ENCODE results near the gene CYTH2.

CYTH2 gene

DNA sequence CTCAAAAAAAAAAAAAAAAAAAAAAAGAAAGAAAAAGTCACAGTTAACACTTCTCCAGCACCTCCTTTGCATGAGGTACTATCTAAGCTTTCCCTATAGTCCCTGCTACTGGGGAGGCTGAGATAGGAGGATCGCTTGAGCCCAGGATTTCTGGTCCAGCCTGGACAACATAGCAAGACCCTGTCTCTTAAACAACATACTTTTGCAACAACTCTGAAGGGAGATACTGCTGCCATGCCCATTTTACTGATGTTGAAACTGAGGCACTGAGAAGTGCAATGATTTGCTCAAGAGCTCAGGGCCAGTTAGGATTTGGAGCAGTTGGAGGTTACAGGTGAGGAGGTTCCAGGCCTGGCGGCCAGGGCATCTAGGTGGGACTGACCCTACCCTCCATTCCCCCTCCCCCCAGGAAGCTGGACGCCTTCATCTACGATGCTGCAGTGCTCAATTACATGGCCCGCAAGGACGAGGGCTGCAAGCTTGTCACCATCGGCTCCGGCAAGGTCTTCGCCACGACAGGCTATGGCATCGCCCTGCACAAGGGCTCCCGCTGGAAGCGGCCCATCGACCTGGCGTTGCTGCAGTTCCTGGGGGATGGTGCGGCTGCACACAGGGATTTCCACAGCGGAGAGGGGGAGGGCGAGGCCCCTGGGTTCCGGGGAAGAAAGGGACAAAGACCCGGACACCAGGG, 27.7 kb upstream of the CYTH2 start:
- TF ChIP-seq, protein P1, sequence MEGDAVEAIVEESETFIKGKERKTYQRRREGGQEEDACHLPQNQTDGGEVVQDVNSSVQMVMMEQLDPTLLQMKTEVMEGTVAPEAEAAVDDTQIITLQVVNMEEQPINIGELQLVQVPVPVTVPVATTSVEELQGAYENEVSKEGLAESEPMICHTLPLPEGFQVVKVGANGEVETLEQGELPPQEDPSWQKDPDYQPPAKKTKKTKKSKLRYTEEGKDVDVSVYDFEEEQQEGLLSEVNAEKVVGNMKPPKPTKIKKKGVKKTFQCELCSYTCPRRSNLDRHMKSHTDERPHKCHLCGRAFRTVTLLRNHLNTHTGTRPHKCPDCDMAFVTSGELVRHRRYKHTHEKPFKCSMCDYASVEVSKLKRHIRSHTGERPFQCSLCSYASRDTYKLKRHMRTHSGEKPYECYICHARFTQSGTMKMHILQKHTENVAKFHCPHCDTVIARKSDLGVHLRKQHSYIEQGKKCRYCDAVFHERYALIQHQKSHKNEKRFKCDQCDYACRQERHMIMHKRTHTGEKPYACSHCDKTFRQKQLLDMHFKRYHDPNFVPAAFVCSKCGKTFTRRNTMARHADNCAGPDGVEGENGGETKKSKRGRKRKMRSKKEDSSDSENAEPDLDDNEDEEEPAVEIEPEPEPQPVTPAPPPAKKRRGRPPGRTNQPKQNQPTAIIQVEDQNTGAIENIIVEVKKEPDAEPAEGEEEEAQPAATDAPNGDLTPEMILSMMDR (conservative IDR thresholded peaks at IDR 0.05; ENCODE audit: low read depth, low read length) = no peak
- H3K4me3 ChIP-seq (ENCODE audit: low read length) = no peak overlapping the region
- no peak for DNase-seq (ENCODE audit: low read depth)

DNA sequence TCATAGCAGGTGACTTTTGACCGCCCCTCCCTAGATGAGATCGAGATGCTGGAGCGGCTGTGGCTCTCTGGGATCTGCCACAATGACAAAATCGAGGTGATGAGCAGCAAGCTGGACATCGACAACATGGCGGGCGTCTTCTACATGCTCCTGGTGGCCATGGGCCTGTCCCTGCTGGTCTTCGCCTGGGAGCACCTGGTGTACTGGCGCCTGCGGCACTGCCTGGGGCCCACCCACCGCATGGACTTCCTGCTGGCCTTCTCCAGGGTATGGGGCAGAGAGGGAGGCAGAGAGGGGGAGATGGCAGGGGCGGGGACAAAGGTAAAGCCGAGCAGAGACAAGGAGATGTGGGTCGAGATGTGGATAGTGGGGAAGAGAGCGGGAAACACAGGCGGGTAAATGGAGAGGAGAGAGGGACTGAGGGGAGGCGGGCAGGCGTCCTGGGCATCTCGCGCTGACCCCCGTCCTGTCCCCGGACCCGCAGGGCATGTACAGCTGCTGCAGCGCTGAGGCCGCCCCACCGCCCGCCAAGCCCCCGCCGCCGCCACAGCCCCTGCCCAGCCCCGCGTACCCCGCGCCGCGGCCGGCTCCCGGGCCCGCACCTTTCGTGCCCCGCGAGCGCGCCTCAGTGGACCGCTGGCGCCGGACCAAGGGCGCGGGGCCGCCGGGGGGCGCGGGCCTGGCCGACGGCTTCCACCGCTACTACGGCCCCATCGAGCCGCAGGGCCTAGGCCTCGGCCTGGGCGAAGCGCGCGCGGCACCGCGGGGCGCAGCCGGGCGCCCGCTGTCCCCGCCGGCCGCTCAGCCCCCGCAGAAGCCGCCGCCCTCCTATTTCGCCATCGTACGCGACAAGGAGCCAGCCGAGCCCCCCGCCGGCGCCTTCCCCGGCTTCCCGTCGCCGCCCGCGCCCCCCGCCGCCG, 26.8 kb upstream of the CYTH2 start:
- DNase-seq (ENCODE audit: low read depth) = no peak
- H3K4me3 ChIP-seq (ENCODE audit: low read length) = no peak overlapping the region
- TF ChIP-seq, protein P1 (conservative IDR thresholded peaks at IDR 0.05; ENCODE audit: low read depth, low read length) = no peak

GRCh38 chr19:48443256-48443655, 25.9 kb upstream of the CYTH2 start:
- DNase-seq (ENCODE audit: low read depth) = no peak
- H3K4me3 ChIP-seq (ENCODE audit: low read length) = no peak overlapping the region
- TF ChIP-seq, protein P1 (conservative IDR thresholded peaks at IDR 0.05; ENCODE audit: low read depth, low read length) = no peak

- DNase-seq (ENCODE audit: low read depth) = no peak
- TF ChIP-seq, protein P1 (conservative IDR thresholded peaks at IDR 0.05; ENCODE audit: low read depth, low read length) = no peak
- no peak overlapping the region for H3K4me3 ChIP-seq (ENCODE audit: low read length)
Observed at GRCh38 chr19:48443731-48444128, 25.4 kb upstream of the CYTH2 start.

DNA sequence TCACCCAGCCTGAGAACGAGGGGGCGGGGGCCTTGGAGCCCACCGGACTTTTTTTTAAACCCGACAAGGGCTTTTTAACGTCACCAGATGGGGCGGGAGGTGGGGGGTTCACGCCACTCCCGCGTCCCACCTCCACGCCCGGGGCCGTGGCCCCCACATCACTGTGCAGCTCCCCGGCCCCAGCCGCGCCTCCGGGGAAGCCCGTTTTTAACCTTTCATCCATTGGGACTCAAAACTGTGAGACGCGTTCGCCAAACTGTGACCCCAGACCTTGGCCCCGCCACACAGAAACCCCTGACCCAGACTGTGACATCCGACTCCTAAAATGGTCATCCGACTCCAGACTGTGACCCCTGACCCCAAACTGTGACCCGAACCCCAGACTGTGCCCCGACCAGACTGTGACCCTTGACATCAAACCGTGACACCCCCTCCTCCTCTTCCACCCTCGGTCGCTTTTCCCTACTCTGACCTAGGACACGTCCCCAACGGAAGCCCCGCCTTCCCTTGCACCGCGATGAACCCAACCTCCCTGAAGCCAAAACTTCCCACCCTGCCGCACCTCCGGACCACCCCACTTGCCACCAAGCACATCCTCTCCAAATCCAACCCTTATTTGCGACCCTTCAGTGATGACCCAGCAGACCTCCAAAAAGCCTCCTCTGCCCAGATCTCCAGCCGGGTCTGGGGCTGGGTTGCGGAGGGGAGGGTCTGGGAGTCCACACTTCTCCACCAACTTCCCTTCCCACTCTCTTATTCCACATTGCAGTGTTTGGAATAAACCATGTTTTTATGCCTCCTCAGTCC, 24.8 kb upstream of the CYTH2 start:
- peak overlapping the region; percentile 96 for H3K4me3 ChIP-seq (ENCODE audit: low read length)
- no peak for DNase-seq (ENCODE audit: low read depth)
- TF ChIP-seq, protein P1 (conservative IDR thresholded peaks at IDR 0.05; ENCODE audit: low read depth, low read length) = no peak

GRCh38 chr19:48444936-48445200, 24.3 kb upstream of the CYTH2 start:
- TF ChIP-seq, protein P1 (conservative IDR thresholded peaks at IDR 0.05; ENCODE audit: low read depth, low read length) = no peak
- DNase-seq (ENCODE audit: low read depth) = no peak
- H3K4me3 ChIP-seq (ENCODE audit: low read length) = peak overlapping the region; percentile 96
